Measurements from ENCODE around the gene UBASH3B.

UBASH3B gene

DNA sequence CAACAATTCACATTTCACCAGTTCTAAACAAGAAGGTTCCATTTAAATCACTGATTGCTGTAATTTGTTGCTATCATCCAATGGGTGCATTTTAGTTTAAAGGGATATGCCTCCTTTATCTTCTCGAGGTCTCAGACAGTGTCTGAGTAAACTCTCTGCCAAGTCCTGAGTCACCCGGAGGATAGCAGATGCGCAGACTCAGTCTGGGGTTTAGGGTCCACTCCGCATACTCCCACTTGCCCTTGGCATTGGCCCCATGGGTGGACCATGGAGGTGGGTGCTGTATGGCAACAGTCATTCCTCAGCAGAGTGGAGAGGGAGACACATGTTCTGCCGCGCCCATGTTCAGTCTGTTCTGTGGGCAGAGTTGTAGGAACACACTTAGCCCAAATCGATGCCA lies 117.4 kb downstream of the UBASH3B start:
- TF ChIP-seq GATA3 (IDR thresholded peaks at IDR 0.05; ENCODE audit: low read depth, low read length) (no peak), GATA2 (IDR thresholded peaks at IDR 0.05; ENCODE audit: low read depth, low read length) (no peak)

- TF ChIP-seq GATA2 (IDR thresholded peaks at IDR 0.05; ENCODE audit: low read depth, low read length) = no peak
- no peak for TF ChIP-seq GATA3 (IDR thresholded peaks at IDR 0.05; ENCODE audit: low read depth, low read length)
These were observed 118.3 kb downstream of the UBASH3B start for GRCh38 chr11:122773781-122774266.

GRCh38 chr11:122775675-122776271 lies 120.3 kb downstream of the UBASH3B start:
- TF ChIP-seq GATA3 (IDR thresholded peaks at IDR 0.05; ENCODE audit: low read depth, low read length) (no peak), GATA2 (IDR thresholded peaks at IDR 0.05; ENCODE audit: low read depth, low read length) (no peak)

DNA sequence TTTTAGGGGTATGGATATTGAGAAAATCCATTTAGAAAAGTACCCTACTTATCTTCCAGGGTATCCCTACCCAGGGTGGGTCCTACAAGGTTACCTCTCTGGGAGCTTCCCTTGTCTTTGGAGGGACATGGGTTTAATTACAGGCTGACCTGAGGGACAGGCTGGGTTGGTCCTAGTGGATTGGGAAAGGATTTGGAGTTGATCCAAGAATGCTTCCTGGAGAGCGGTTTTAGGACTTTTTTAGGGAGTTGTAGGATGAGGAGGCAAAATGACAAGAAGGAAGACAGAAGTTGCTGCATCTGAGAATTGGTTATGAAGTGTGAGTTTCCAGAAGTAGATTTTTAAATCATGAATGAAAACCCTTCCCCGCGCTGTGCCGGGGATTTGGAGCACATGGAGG lies 121.0 kb downstream of the UBASH3B start:
- no peak for TF ChIP-seq GATA2 (IDR thresholded peaks at IDR 0.05; ENCODE audit: low read depth, low read length)
- no peak for TF ChIP-seq GATA3 (IDR thresholded peaks at IDR 0.05; ENCODE audit: low read depth, low read length)

DNA sequence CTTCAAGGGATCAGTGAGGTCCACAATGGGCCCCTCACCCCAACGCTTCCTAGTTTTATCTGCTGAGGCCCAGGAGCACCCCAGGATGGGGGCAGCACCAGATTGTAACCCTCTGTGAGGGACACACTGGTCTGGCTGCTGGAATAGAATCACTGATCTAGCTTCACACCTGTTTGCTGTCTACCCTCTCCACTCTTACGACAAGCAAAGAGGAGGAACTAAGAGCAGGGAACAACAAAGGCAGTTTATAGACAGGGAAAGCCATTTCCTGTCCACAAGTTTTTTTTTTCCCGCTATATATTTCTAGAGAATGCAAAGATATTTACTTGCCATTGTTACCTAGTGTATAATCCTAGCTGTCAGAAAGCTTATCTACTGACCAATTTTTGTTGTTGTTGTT lies 121.8 kb downstream of the UBASH3B start:
- TF ChIP-seq GATA3 (IDR thresholded peaks at IDR 0.05; ENCODE audit: low read depth, low read length) (no peak), GATA2 (IDR thresholded peaks at IDR 0.05; ENCODE audit: low read depth, low read length) (no peak)

GRCh38 chr11:122778148-122778547 lies 122.6 kb downstream of the UBASH3B start:
- TF ChIP-seq GATA3 (IDR thresholded peaks at IDR 0.05; ENCODE audit: low read depth, low read length) (no peak), GATA2 (IDR thresholded peaks at IDR 0.05; ENCODE audit: low read depth, low read length) (no peak)

DNA sequence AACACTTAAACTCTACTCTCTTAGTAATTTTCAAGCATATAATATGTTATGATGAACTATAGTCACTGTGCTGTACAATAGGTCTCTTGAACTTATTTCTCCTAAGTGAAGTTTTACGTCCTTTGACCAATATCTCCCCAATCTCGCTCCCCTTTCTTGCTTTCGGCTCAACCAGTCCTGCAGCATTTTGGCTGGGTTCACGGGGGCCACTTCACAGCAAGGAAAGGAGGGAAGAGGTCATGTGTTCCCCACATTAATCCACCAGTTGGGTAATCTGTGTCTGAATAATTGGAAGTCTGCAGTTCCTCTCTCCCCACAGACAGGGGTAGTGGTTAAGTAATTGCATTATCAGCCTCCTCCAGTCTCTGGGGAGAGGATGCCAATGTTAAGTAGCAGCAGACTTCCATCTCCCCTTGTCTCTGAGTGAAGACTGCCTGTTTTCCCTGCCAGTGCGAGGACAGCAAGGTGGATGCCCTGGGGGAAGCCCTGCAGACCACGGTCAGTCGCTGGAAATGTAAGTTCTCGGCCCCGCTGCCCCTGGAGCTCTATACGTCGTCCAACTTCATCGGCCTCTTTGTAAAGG lies 123.6 kb downstream of the UBASH3B start:
- no peak for TF ChIP-seq GATA2 (IDR thresholded peaks at IDR 0.05; ENCODE audit: low read depth, low read length)
- no peak for TF ChIP-seq GATA3 (IDR thresholded peaks at IDR 0.05; ENCODE audit: low read depth, low read length)

DNA sequence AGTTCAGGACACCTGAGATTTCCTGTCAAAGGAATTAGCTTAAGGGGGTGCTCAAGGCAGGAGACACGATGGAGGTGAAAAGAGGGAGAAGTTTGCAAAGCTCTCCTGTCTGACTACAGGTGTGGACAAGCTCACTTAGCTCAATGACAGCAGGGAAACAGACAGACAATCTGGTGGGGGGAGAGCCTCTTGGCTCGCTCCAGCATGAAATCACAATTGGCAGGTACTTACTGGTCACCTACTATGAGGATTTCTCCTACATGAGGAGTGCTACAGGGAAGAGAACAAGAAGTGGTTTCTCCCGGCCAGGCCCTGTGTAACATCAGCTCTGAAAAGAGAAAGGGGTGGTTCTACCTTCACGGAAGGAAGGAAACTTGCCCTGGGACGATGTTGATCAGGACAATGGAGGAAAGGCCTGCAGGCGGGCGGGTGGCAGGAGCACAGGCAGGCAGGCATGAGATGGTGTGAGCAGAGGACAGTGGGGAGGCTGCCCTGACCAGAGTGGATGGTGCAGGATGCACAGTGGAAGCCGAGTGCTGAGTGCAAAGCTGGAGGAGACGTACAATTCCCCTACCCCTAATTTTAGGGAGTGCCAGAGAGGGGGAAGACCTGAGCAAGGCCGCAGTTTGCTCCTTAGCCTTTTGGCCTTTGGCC lies 124.9 kb downstream of the UBASH3B start:
- TF ChIP-seq GATA3 (IDR thresholded peaks at IDR 0.05; ENCODE audit: low read depth, low read length) (no peak), GATA2 (IDR thresholded peaks at IDR 0.05; ENCODE audit: low read depth, low read length) (no peak)

- TF ChIP-seq GATA2 (IDR thresholded peaks at IDR 0.05; ENCODE audit: low read depth, low read length) (no peak), GATA3 (IDR thresholded peaks at IDR 0.05; ENCODE audit: low read depth, low read length) (no peak)
These were observed 126.1 kb downstream of the UBASH3B start for GRCh38 chr11:122781378-122782195.

DNA sequence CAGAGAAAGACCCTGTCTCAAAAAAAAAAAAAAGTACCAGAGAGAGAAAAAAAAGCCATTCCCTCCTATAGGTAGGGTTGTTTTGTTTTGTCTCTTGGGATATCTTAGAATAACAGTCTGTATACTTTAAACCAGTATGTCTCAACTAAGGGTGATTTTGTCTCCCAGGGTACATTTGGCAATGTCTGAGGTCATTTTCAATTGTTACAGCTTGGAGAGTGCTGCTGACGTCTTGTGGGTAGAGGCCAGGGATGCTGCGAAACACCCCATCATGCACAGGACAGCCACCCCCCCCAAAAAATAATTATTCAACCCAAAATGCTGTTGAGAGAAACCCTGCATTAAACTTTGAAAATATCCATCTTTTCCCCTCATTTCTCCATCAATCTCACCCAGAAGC lies 126.7 kb downstream of the UBASH3B start:
- no peak for TF ChIP-seq GATA2 (IDR thresholded peaks at IDR 0.05; ENCODE audit: low read depth, low read length)
- no peak for TF ChIP-seq GATA3 (IDR thresholded peaks at IDR 0.05; ENCODE audit: low read depth, low read length)

DNA sequence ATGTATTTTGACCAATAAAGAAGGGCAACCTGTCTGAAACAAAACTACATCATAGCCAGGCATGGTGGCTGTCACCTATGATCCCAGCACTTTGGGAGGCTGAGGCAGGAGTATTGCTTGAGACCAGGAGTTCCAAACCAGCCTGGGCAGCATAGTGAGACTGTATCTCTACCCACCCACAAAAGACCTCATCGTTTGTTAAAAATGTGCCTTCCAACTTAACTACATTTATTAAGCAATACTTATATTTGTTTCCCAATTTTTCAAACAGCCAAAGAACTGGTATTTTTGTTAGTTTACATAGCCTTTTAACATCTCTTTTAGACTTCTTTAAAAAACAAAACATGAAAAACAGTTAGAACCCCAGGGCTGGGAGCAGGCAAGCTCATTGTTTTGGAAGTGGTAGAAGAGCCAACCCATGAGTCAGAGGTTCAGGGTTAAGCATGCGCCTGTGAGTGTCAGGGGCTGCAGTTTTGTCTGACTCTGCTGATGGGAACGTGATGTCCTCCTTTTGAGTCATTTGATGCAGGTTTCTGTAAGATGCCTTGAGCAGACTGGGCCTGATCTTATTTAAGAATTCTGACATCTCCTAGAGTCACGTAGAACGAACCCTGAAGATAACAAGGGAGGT lies 128.9 kb downstream of the UBASH3B start:
- TF ChIP-seq GATA3 (IDR thresholded peaks at IDR 0.05; ENCODE audit: low read depth, low read length) (no peak), GATA2 (IDR thresholded peaks at IDR 0.05; ENCODE audit: low read depth, low read length) (no peak)

DNA sequence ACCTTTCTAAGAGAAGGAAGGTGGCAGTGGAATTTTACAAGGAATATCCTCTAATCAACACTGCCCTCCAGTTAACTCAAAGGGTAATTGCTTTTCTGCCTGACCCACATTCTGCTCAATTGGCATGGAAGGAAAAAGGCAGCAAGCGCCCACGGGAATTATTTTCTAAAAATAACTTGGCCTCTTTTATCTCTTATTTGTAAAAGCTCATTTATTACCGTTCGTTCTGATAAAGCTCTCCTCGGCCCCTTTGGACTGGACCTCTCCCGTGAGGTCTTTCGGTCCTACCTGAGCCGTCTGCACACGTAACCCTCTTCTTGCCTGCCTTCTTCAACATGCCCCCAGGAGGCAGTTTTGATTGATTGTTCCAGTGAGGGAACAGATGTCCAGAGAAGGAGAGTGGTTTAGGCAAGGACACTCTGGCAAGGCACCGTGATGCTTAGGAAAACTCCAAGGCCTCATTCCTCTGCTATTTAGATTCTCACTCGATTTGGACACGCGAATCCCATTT lies 129.6 kb downstream of the UBASH3B start:
- TF ChIP-seq GATA3 (IDR thresholded peaks at IDR 0.05; ENCODE audit: low read depth, low read length) (no peak), GATA2 (IDR thresholded peaks at IDR 0.05; ENCODE audit: low read depth, low read length) (no peak)

DNA sequence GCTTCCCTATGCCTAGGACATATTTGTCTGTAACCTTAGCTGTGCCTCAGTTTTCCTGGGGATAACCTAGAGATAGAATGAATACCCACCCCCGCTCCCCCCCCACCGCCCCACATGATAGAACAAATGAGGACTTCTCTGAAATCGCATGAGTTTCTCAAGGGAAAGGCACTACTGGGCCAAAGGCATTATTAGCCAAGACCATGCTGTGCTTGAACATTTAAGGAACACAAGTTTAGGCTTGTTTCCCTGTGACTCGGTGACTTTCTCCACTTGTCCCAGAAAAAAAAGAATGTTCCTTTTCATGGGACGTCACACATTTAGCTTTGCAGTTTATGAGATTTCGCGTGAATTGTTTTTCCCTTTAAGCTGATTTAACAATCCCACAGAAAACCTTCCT lies 131.4 kb downstream of the UBASH3B start:
- TF ChIP-seq GATA2 (IDR thresholded peaks at IDR 0.05; ENCODE audit: low read depth, low read length) (no peak), GATA3 (IDR thresholded peaks at IDR 0.05; ENCODE audit: low read depth, low read length) (no peak)
